HG03469 (cell line): Measurements from ENCODE around the gene RMC1.

Experiments
- ATAC-seq: cut with Tn5 transposase; IDR thresholded peaks from one replicate; pipeline ENCODE4 v1.9.1; 2021; ENCODE audit warnings: mild to moderate bottlenecking, moderate library complexity, moderate number of reproducible peaks; ENCODE audit not compliant: unreplicated experiment

Gene RMC1

DNA sequence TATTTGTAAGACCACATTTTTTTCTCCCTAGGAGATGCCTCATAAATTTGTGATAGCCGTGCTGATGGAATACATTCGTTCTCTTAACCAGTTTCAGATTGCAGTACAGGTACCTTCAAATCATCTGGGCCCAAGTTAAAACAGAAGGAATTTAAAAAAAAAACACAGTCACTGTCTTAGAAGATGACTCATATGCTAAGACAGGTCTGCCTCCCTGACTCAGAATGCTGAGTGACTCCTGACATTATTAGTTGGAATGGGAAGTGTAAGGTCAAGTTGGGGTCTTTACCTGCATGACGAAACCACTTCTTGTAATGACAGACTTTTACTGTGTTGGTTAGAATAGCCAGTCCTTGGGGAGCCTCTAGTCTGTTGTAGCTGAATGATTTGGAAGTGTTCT, 26.3 kb downstream of the RMC1 start:
- ATAC-seq, result no peak

DNA sequence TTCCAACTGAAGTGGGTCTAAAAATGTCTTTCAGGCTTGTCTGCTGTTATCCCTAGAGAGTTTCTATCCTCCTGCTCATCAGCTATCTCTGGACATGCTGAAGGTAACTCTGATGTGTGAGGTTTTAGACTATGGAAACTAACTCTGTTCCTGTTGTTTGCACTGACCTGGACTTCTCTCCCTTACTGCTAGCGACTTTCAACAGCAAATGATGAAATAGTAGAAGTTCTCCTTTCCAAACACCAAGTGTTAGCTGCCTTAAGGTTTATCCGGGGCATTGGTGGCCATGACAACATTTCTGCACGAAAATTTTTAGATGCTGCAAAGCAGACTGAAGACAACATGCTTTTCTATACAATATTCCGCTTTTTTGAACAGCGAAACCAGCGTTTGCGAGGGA, 26.9 kb downstream of the RMC1 start:
- no peak for ATAC-seq

DNA sequence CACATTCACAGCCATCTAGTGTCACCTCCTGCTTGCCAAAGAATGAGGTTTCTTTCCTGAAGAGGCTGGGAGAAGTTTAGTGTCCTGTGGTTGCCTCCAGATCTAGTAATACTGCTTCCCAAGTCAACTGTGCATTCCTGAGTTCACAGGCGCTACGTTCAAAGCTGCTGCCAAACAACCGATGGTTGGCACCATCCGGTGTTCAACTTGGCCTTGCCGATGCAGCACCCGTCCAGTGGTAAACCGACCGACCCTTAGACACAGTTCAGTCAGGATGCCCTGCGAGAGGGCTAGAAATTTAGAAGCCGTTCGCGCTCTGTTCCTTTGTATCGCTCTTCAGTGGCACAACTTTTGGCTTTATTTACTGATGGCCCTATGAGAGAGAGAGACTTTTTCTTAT, 28.6 kb downstream of the RMC1 start:
- no peak for ATAC-seq

DNA sequence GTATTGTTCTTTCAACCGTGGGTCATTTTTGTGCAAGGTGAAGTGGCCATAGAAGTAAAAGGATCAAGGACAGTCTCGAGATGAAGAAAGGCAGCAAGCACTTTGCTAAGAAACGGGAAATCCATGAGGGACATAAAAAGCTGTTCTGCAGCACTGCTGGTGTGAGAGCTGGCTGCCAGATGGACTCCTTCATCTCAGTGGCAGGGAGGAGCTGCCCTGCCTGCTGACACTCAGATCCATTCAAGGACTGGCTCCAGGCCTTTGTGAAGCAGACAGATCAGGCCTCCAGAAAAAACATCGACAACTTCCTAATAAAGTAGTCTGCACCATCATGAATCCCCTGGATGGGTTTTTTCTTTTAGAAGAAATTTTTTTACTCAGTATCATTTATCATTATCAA, 29.5 kb downstream of the RMC1 start:
- no peak for ATAC-seq

DNA sequence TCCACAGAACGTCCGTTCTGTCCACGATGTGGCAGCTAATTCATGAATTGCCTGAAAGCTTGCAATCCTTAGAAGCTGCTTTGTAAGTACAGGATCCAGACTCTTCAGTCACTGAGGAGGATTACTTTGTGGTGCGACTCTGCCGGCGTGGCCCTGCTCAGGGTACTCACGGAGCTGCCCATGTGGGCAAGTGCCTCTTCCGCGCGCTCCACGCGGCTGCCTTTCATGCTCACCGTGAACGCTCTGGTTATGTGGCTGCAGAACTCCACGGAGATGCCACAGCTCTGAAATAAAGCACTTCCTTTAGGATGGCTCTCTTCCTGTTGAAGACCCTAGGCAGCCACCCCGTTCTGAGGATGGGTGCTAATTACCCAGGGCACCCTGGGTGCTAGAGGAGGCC, 31.0 kb downstream of the RMC1 start:
- ATAC-seq, result no peak

DNA sequence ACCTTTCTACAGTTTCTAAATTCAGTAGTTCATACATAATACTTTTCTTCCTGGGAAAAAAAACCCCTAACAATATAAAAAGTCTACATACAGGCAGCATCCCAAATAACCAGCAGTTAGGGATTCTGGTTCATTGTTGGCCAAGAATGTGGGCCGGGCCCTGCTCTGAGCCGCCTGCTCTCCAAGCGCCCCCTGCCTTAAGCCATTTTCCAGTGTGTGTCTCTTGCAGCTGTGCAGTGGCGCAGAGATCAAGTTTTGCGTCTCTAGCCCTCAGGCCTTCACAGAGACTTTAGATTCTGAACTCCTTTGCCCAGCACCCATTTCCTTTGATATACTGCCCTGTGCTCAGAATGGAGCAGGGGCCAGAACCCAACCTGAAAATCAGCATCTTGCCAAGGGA, 32.9 kb downstream of the RMC1 start:
- ATAC-seq, result no peak

DNA sequence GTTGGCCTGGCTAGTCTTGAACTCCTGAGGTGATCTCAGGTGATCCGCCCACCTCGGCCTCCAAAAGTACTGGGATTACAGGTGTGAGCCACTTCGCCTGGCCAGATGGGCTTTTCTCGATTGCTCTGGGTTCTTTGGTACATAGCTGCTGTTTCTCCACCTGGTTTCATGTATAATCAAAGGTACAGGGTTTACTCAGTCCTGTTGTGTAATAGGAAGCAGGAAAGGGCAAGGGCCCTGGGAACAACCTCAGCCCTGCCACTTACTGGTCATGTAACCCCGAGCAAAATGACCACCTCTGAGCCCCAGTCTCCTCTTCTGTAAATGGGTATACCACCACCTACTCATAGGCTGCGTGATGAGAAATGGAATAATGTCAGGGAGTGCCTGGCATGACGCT, 34.0 kb downstream of the RMC1 start:
- ATAC-seq, result no peak

DNA sequence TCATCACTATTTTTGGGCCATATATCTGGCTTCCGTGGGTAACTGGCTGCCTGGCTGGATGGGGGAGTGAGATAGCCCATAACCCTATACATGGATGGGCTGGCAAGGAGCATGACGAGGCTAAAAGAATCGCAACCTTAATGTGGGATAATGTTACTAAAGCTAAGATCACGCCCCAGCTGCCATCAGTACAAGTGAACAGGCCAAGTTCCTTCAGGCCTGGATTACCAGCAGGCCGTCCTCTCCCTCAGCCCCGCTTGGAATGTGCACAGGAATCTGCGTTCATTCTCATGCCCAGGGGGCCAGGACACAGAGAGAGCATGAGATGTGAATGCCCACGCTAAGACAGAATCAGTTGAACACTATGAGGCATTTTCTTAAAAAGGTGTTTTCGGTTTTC, 34.7 kb downstream of the RMC1 start:
- ATAC-seq, result no peak

DNA sequence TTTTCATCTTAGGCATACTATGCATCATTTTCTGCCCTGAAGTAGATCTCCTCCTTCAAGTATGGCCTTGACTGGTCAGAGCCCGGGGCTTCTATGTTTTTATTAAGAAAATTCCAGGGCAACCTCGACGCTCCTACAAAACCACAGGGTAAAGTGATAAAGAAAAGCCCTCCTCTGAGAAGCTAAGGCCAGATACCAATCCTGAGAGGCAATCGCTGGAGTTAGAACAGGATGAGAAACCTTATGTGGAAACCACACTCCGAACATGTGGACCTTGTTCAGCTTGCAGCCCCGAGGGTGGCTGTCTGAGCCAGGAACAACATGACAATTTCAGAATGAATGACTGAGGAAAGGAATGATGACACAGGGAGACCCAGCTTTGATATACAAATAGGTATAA, 35.6 kb downstream of the RMC1 start:
- no peak for ATAC-seq

DNA sequence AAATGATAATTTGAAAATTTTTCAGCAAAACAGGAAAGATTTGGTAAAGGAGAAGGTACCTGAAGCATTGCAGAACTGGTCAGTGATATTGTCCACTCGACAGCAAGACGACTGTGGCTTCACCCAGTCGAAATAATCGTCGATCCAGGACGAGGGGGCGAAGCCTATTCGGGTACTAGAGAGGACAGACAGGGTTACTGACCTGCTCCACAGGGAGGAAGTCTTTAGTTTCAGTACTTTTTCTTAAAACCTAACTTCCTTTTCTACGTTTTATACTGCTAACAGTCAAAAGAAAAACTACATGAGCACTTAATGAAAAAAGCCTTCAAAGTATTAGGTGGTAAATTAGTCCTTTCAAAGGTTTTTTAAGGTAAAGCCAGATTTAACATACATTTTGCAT, 36.0 kb downstream of the RMC1 start:
- no peak for ATAC-seq

DNA sequence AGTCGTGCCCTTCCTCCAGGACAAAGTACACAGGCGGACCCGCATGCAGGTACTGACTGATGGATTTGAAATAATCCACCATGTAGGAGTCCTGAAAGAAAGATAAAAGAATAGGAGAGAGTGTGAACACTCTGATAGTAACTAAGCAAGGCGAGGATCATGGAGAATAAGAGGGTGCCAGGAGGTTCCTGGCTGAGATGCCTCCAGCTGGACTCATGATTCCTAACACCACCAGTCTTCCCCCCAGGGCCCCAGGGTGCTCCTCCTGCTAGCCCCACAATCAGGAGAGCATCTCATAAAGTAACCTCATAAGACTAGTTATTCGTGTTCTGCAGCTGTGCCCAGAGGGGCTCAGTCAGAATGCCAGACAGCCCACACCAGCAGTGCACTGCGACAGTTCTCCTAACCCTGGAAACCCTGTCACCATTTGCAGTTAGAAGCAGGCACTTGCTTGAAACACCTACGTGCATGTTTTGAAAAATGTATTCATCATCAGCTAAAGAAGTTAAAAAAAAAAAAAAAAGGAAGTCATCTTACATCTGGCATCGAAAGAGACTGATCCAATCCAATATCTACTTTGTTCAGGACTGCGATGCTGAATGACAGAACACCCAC, 36.7 kb downstream of the RMC1 start:
- ATAC-seq, result no peak

DNA sequence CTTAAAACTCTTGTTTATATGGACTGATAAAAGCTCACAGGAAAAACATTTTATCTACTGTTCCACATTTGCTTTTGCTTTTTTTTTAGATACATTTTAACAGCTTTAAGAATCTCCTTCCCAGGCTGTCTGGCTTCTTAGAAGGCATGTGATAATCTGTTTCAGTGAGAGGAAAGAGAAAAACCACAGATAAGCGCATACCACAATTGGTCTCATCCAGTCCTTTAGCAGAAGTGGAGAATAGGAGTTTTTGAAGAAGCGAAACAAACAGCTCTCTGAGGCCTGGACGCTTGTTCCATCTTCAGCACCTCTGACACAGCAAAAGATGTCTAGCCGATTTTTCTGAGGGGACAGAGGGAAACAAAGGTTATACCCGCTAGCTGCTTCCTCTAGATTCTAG, 37.6 kb downstream of the RMC1 start:
- no peak for ATAC-seq

DNA sequence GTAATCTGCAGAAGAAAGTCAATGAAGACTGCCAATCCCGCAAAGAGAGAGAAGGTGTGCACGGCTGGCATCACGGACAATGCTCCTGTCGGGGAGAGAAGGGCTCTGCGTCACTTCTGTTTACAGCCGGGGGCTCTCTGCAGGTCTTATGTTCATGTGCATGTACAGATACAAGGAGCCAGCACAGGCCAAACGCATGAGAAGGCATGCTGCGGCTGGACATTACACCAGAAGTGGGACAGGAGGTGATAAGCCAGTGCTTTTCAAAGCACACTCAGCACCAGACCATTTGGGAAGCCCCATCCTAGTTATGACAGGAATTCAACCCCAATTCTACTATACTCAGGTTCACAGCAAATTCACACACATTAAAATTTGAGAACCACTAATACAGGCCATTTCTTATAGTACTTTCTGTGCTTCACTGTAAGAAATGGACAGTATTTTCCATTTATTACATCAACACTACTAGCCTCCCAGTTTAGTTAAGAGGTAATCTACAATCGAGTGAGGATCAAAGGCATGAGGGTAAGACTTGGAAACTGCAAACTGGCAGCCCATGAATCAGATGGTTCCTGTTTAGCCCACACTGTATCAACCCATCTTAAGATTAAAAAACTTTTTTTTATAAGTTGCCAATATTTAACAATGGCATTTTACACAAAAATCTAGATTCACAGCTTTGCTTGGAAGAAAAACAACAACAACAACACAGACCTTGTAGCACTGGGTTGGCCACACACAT, 38.2 kb downstream of the RMC1 start:
- no peak for ATAC-seq

DNA sequence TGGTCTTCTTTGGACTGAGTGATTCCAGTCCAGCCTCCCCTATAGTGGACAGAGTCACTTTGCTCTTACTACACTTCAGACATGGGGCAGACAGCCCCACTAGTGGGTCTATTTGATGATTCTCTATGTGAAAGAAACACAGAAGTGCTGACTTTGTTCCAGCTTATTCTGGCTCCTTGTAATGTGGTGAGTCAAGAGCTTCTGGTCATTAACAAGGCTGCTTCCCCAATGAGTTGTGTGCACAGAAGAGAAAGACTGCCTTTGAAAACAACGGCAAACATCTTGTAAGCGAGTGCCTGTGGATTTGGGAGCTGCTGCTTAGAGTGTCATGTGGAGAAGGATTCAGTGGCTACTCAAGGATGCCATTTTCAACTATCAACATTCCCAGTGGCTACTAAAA, 39.1 kb downstream of the RMC1 start:
- no peak for ATAC-seq

DNA sequence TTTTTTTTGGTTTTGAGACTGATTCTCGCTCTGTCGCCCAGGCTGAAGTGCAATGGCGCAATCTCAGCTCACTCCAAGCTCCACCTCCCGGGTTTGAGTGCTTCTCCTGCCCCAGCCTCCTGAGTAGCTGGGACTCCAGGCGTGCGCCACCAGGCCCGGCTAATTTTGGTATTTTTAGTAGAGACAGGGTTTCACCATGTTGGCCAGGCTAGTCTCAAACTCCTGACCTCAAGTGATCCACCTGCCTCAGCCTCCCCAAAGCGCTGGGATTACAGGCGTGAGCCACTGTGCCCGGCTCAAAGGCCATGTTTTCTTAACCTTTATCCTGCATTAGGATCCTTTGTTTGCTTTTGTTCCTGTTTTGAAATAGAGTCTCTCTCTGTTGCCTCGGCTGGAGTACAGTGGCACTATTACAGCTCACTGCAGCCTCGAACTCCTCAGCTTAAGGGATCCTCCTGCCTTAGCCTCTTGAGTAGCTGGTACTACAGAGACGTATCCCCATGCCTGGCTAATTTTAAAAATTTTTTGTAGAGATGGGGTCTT, 42.0 kb downstream of the RMC1 start:
- ATAC-seq, result no peak

DNA sequence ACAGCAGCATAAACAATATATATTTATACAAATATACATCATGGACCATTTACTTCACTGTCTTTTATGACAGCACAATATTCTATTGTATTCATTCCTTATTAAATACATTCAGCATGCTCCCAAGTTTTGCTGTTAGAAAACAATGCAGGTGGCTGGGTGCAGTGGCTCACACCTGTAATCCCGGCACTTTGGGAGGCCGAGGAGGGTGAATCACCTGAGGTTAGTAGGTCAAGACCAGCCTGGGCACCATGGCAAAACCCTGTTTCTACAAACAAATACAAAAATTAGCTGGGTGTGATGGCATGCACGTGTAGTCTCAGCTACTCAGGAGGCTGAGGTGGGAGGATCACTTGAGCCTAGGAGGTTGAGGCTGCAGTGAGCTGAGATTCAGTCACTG, 44.0 kb downstream of the RMC1 start:
- ATAC-seq, result no peak

DNA sequence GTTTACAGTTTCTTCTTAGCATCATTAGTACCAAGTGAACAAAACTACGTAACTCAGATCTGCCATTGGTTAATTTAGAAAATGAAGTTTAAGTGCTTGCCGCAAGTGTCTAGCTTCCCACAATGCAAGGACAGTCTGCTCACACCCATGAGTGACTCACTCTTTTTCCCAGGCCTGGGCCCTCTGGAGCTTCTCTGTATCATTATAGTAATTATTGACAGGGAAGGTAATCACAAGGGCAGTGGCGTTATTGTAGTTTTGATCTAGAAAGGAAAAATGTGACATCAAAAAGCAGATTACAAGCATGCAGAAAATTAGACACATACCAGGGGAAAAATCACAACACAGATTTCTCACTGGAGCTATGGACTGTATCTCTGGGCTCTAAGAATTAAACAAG, 44.5 kb downstream of the RMC1 start:
- ATAC-seq, result no peak

DNA sequence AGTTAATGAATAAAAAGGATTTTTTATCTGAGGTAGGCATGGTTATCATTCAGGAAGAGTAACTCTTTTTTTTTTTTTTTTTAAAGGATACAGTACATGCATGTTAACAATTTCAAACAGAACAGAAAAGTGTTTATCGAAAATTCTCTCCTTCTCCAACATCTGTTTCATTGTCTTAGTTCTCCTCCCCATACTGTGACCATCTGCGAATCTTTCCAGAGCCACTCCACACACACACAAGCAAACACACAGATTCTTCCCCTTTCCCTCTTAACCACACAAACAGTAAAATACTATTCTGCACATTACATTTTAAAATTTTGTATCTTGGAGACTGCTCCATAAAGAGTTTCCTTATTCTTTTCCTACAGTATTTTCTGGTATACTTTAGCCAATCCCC, 45.0 kb downstream of the RMC1 start:
- ATAC-seq, result no peak

DNA sequence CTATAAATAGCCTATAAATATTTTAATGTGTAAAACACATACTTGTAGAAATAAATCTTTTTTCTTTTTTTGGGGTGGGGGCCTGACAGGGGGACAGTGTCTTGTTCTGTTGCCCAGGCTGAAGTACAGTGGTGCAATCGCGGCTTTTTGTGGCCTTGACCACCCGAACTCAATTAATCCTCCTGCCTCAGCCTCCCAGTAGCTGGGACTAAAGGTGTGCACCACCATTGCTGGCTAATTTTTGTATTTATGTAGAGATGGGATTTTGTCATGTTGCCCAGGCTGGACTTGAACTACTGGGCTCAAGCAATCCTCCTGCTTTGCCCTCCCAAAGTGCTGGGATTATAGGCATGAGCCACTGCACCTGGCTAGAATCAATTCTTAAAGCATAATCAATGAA, 45.4 kb downstream of the RMC1 start:
- no peak for ATAC-seq

DNA sequence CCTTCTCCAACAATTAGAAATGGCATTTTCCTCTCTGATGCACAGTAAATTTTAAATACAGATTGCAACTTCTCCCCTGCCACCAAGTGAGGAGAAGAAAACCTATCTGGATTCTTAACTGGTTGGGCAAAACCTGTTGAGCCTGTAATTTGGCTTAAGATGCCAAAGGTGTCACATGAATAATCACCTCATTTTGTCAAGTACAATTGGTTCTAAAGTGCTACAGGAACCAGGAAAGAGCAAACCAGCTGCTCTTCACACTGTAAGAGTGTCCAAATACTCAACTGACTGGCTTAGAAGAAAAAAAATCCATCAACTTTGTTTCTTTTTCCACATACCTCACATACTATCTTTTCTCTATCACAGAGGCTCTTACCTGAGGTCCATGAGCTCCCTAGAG, 47.6 kb downstream of the RMC1 start:
- ATAC-seq, result no peak

DNA sequence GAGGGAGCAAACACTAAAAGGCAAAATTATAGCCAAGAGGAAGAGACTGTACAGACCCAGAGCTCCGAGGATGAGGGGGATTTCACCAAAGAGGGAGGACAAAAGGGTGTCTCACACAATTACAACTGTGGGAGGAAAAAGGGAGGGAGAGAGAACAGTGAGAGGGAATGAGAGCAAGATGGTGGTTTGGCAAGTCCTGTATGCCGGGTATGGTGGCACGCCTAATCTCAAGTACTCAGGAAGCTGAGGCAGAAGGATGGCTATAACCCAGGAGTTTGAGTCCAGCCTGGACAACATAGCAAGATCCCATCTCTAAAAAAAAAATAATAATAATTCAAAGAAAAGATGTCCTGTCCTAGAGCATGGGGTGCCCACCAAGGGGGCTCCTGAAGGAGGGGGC, 48.7 kb downstream of the RMC1 start:
- no peak for ATAC-seq

DNA sequence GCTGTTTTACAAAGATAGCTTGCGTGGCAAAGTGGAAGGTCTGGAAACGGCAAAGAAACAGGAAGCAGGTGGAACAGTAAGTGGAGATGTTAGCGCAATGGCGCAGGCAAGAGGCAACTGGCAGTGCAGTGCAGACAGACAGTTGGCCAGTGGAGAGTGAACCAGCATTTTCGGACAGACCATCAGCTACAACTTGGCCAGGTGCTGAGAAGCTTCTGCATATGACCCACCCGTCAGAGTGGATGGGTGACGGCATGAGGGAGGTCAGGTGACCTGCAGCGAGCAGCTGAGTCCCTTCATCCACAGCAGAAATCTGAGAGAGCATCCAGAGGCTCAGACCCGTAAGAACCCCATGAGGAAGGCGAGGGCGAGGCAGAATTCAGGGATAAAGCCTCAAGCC, 49.2 kb downstream of the RMC1 start:
- ATAC-seq, result no peak

DNA sequence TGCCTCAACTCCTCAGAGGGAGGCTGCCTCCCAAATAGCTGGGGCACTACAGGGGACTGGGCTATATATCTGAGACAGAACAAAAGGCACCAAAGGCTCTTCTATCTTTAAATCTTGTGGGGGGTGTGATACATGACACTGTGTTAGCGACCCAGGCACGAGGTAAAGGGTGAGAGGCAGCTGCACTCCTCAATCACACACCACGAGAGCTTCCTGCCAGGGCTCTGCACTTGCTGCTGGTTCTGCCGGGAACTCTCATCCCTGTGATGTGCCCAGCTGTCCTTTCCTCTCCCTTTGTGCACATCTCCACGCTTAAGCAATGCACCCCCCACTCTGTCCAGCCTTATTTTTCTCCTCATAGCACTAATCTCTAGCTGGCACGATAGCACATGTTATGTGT, 50.6 kb downstream of the RMC1 start:
- no peak for ATAC-seq
